Esophagus squamous epithelium (tissue), 4 donors: Measurements from ENCODE around the gene CAB39L.

Experiments
- CTCF ChIP-seq, 6 experiments: fragments of 450-650 bp in 4 of 6; fragments of 200-600 bp in 2 of 6; sonication (generic) in 2 of 6; IDR thresholded peaks; one replicate each; pipeline ENCODE4 v1.5.1; 2016 to 2019; ENCODE audit warnings: antibody characterized with exemption in 6 of 6, mild to moderate bottlenecking in 4 of 6, moderate library complexity in 4 of 6
- POLR2A ChIP-seq, 4 donors: fragments of 450-650 bp; IDR thresholded peaks; one replicate each; pipeline ENCODE4 v1.6.1; 2017; ENCODE audit warnings: antibody characterized with exemption in 4 of 4, mild to moderate bottlenecking in 4 of 4, moderate library complexity in 3 of 4

GRCh38 chr13:49456156-49456555 lies 12.3 kb upstream of the CAB39L start:
- TF ChIP-seq CTCF (IDR thresholded peaks at IDR 0.05): no peak
- TF ChIP-seq POLR2A (IDR thresholded peaks at IDR 0.05): no peak
